Keratinocyte (primary cell): Measurements from ENCODE around the gene RAB11FIP5. TPM values are rescaled to one million over a fixed set of nuclear protein-coding genes. Genes with fewer than 3 reads are reported as not detected.

Experiments
- DNase-seq: peaks from one replicate; pipeline ENCODE4 v3.0.0-alpha.2; 2011; ENCODE audit warnings: low read depth, missing footprints, low spot score
- FAIRE-seq: peaks from 2 replicates; lab custom pipeline; 2011; peaks lifted over from hg19 to GRCh38; lab: Jason Lieb, UNC
- H2AFZ ChIP-seq: 2 replicates; pipeline ENCODE4 v1.6.0; 2012; ENCODE audit warnings: low read length, control low read depth, inconsistent platforms; ENCODE audit not compliant: control insufficient read depth
- H3K27ac ChIP-seq: 2 replicates; pipeline ENCODE4 v1.5.1; 2011; ENCODE audit warnings: low read length; ENCODE audit not compliant: control insufficient read depth, insufficient read depth
- H3K27me3 ChIP-seq: 3 replicates; pipeline ENCODE4 v1.6.0; 2011; ENCODE audit warnings: low read length; ENCODE audit not compliant: control insufficient read depth, insufficient read depth; ENCODE audit errors: extremely low read depth
- H3K36me3 ChIP-seq, 2 experiments: 2 replicates in 1 of 2; 3 replicates in 1 of 2; pipeline ENCODE4 v1.5.1; 2011; ENCODE audit warnings: low read length in 2 of 2, mild to moderate bottlenecking in 1 of 2; ENCODE audit not compliant: control insufficient read depth in 2 of 2, insufficient read depth in 2 of 2; ENCODE audit errors: extremely low read depth in 1 of 2
- H3K4me1 ChIP-seq: 3 replicates; pipeline ENCODE4 v1.5.1; 2011; ENCODE audit warnings: low read length; ENCODE audit not compliant: control insufficient read depth, insufficient read depth; ENCODE audit errors: extremely low read depth
- H3K4me2 ChIP-seq: 3 replicates; pipeline ENCODE4 v1.6.0; 2011; ENCODE audit warnings: low read depth, low read length; ENCODE audit not compliant: control insufficient read depth, insufficient read depth; ENCODE audit errors: extremely low read depth
- H3K4me3 ChIP-seq, 3 experiments: fragments of 200-600 bp in 1 of 3; sonication (generic) in 1 of 3; 2 replicates in 2 of 3; 3 replicates in 1 of 3; pipeline ENCODE4 v1.5.1; 2011 to 2016; ENCODE audit warnings: low read length in 3 of 3, mild to moderate bottlenecking in 3 of 3, control low read depth in 2 of 3, inconsistent platforms in 1 of 3, low read depth in 1 of 3, mixed read lengths in 1 of 3, mixed run types in 1 of 3, moderate library complexity in 1 of 3; ENCODE audit not compliant: control insufficient read depth in 2 of 3, insufficient read depth in 2 of 3; ENCODE audit errors: extremely low read depth in 1 of 3
- H3K79me2 ChIP-seq: 2 replicates; pipeline ENCODE4 v1.6.0; 2012; ENCODE audit warnings: low read length; ENCODE audit not compliant: control insufficient read depth, insufficient read depth
- H3K9ac ChIP-seq: 3 replicates; pipeline ENCODE4 v1.6.0; 2011; ENCODE audit warnings: low read length; ENCODE audit not compliant: control insufficient read depth, insufficient read depth; ENCODE audit errors: extremely low read depth
- H3K9me1 ChIP-seq: 3 replicates; pipeline ENCODE4 v1.6.0; 2011; ENCODE audit warnings: low read length; ENCODE audit not compliant: control insufficient read depth, insufficient read depth; ENCODE audit errors: extremely low read depth
- H3K9me3 ChIP-seq: 2 replicates; pipeline ENCODE4 v1.5.1; 2012; ENCODE audit warnings: low read depth, low read length; ENCODE audit not compliant: control insufficient read depth
- H4K20me1 ChIP-seq: 3 replicates; pipeline ENCODE4 v1.6.0; 2011; ENCODE audit warnings: low read length; ENCODE audit not compliant: control insufficient read depth, insufficient read depth; ENCODE audit errors: extremely low read depth
- CTCF ChIP-seq, 3 experiments: IDR thresholded peaks in 1 of 3; conservative IDR thresholded peaks in 1 of 3; optimal IDR thresholded peaks in 1 of 3; 2 replicates in 2 of 3; 3 replicates in 1 of 3; pipeline versions ENCODE3 to v1.5.1; 2011; ENCODE audit warnings: low read length in 3 of 3, mild to moderate bottlenecking in 3 of 3, moderate library complexity in 2 of 3, control low read depth in 1 of 3, inconsistent platforms in 1 of 3; ENCODE audit not compliant: insufficient read depth in 2 of 3; ENCODE audit errors: extremely low read depth in 1 of 3
- EZH2 ChIP-seq: IDR thresholded peaks from one replicate; pipeline ENCODE4 v1.6.1; 2012; ENCODE audit warnings: inconsistent platforms, mild to moderate bottlenecking, low read length, moderate library complexity
- dilution Hi-C: fragments of 300-500 bp; cut with MboI; formaldehyde crosslinking; loops from one replicate; pipeline ENCODE4 v1.7.0; 2020; ENCODE audit warnings: low sequenced_read_pairs; ENCODE audit not compliant: extremely low pct_ligation_motif_present
- polyA plus RNA-seq, 5 experiments: library from polyadenylated mRNA; depleted of rRNA in 3 of 5; stranded (reverse) in 3 of 5; stranded (forward) in 1 of 5; unstranded in 1 of 5; fragments of >200 nt; gene quantifications; 1 replicate in 1 of 5; 2 replicates in 3 of 5; 3 replicates in 1 of 5; pipeline versions ENCODE4 v1.2.1 to v1.2.3, GENCODE V29; 2011 to 2012; ENCODE audit warnings: missing spikeins in 2 of 5, low read depth in 1 of 5, low replicate concordance in 1 of 5

Gene RAB11FIP5
- polyA plus RNA-seq, 1 donor (not counting 4 experiments of a cell fraction or from before 2014, with no cell fraction given) = 40.1 TPM

DNA sequence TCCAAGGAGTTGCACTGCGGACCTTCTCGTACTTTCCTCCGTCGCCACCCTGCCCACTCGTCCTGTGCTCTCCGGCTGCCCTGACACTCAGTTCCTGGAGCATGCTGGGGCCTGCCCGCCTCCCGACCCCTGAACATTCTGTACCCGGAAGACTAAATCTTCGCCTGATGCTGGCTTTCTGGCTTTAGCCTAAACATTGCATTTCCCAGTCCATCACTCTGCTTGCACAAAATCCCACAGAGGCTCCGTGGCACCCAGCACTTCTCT lies 40.7 kb downstream of the RAB11FIP5 start:
- Histone ChIP-seq H3K4me2 (peak overlapping the region; percentile 89), H2AFZ (peak overlapping the region; percentile 60), H3K36me3 (peaks cover 8 to 15% of the 10 kb centered on the region in 2 experiments), H3K9me3 (no peaks in the 10 kb centered on the region), H3K9ac (peak overlapping the region; percentile 89), H3K79me2 (no peaks in the 10 kb centered on the region), H3K4me1 (peaks cover 34% of the 10 kb centered on the region), H3K27me3 (no peaks in the 10 kb centered on the region), H4K20me1 (no peaks in the 10 kb centered on the region), H3K9me1 (no peaks in the 10 kb centered on the region), H3K4me3 (peak overlapping the region; percentile 64 to 86 (median 83)), H3K27ac (peak overlapping the region; percentile 83)
- TF ChIP-seq EZH2 = no peak
- TF ChIP-seq CTCF (optimal IDR thresholded peaks at IDR 0.05 in 1 of 3, IDR thresholded peaks at IDR 0.05 in 1 of 3, conservative IDR thresholded peaks at IDR 0.05 in 1 of 3; ENCODE audit: extremely low read depth in 1 of 3, insufficient read depth in 2 of 3, low read length in 3 of 3) = no peak
- dilution Hi-C loops = no loop called here
- DNase-seq = no peak
- no peak for FAIRE-seq

DNA sequence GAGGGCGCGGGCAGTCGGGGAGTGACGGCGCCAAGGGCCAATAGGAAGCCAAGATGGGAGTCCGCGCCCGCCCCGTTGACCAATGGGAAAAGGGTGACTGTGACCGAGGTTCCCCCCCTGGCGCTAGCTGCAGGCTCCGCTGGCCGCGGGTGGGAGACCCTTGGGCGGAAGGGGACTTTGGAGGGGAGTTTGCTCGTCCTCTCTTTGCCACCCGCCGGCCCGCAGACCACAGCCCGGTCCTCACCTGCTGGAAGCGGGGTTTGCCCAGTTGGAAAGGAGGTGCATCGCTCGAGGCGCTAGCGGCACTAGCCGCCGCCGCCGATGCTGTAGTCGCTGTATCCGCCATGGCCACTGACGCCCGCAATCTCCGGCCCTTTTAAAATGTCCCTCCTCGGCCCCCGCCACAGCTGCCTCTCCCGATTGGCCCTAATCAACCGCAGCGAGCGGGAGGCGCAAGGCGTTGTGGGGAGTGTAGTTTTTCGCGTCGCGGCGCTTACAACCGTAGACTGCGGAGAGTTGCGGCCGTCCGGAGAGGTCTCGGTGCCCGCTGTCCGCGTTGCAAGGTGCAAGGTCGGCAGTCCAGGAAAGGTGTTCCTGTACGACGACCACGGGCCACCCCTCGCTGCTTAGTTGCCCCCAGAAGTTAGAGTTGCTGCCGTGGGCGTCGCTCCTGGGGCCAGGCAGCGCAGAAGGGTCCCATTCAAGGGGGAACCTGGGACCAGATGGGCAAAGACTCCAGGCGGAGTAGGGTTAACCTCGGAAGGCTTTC lies 41.2 kb downstream of the RAB11FIP5 start, which contains the start of gene SFXN5:
Gene SFXN5, minus strand, starts transcription at position 353 of the 769 bp plus-strand sequence. Its CDS starts 7 bp downstream, at position 346.
- H3K9me1 ChIP-seq = no peaks in the 10 kb centered on the region
- FAIRE-seq (no peak), DNase-seq (no peak)
- no peaks in the 10 kb centered on the region for H3K27me3 ChIP-seq
- H2AFZ ChIP-seq = peak within 1 kb of the TSS; percentile 70
- H4K20me1 ChIP-seq = no peaks in the 10 kb centered on the region
- H3K4me2 ChIP-seq = peak within 1 kb of the TSS; percentile 89
- TF ChIP-seq CTCF (optimal IDR thresholded peaks at IDR 0.05 in 1 of 3, IDR thresholded peaks at IDR 0.05 in 1 of 3, conservative IDR thresholded peaks at IDR 0.05 in 1 of 3; ENCODE audit: extremely low read depth in 1 of 3, insufficient read depth in 2 of 3, low read length in 3 of 3) (peak in 1 of 3 experiments; percentile 5), EZH2 (no peak)
- peak within 1 kb of the TSS; percentile 89 for H3K9ac ChIP-seq
- dilution Hi-C loops = no loop called here
- H3K36me3 ChIP-seq = peaks cover 7 to 15% of the 10 kb centered on the region in 2 experiments
- no peaks in the 10 kb centered on the region for H3K9me3 ChIP-seq
- H3K27ac ChIP-seq = peak within 1 kb of the TSS; percentile 83
- no peaks in the 10 kb centered on the region for H3K79me2 ChIP-seq
- H3K4me3 ChIP-seq = peak within 1 kb of the TSS; percentile 64 to 86 (median 83)
- H3K4me1 ChIP-seq = peaks cover 34% of the 10 kb centered on the region
